Right atrium auricular region (tissue), 2 donors: ENCODE data around the gene CHPF. TPM values are rescaled to one million over a fixed set of nuclear protein-coding genes. Genes with fewer than 3 reads are reported as not detected.

ENCODE experiments used
- DNase-seq: peaks from one replicate; pipeline ENCODE4 v3.0.0-alpha.2; 2019; ENCODE audit warnings: low spot score
- H3K27ac ChIP-seq, 2 donors: fragments of 200-600 bp; sonication (generic); 1 replicate in 1 of 2; 2 replicates in 1 of 2; pipeline ENCODE4 v1.5.1; 2016 to 2019
- H3K27me3 ChIP-seq, 2 donors: fragments of 200-600 bp; sonication (generic); one replicate each; pipeline versions ENCODE4 v1.5.1 to v1.6.0; 2017 to 2019
- H3K36me3 ChIP-seq: fragments of 200-600 bp; sonication (generic); one replicate; pipeline ENCODE4 v1.5.1; 2016
- H3K4me1 ChIP-seq, 2 donors: fragments of 200-600 bp; sonication (generic); one replicate each; pipeline versions ENCODE4 v1.5.1 to v1.6.0; 2017 to 2019
- H3K4me3 ChIP-seq, 2 donors: fragments of 200-600 bp; sonication (generic); 1 replicate in 1 of 2; 2 replicates in 1 of 2; pipeline ENCODE4 v1.5.1; 2017 to 2019; ENCODE audit warnings: mild to moderate bottlenecking in 1 of 2, moderate library complexity in 1 of 2
- H3K9me3 ChIP-seq, 2 donors: fragments of 200-600 bp; sonication (generic); one replicate each; pipeline ENCODE4 v1.5.1; 2019
- CTCF ChIP-seq, 2 donors: fragments of 200-600 bp; sonication (generic); IDR thresholded peaks; one replicate each; pipeline ENCODE4 v1.5.1; 2019; ENCODE audit warnings: antibody characterized with exemption in 2 of 2
- total RNA-seq, 2 donors: library from RNA; depleted of rRNA; stranded (reverse); fragments of >200 nt; gene quantifications; one replicate each; pipeline ENCODE4 v1.1.0, GENCODE V29; 2016

CHPF gene
- total RNA-seq, 2 donors from 2014 or later = 206 to 228 TPM

GRCh38 chr2:219556413-219556812, 12.8 kb upstream of the CHPF start:
- no peak for TF ChIP-seq CTCF (IDR thresholded peaks at IDR 0.05)
- H3K9me3 ChIP-seq = no peaks in the 10 kb centered on the region
- H3K4me3 ChIP-seq = no peak overlapping the region
- peaks cover 0 to 28% of the 10 kb centered on the region in 2 donors for H3K4me1 ChIP-seq
- H3K27ac ChIP-seq = no peak overlapping the region
- peaks cover 16% of the 10 kb centered on the region for H3K36me3 ChIP-seq
- no peak for DNase-seq
- H3K27me3 ChIP-seq = no peaks in the 10 kb centered on the region

GRCh38 chr2:219555956-219556355, 12.3 kb upstream of the CHPF start:
- Histone ChIP-seq H3K27me3 (no peaks in the 10 kb centered on the region), H3K27ac (no peak overlapping the region), H3K36me3 (peaks cover 15% of the 10 kb centered on the region), H3K4me3 (no peak overlapping the region), H3K9me3 (no peaks in the 10 kb centered on the region), H3K4me1 (peaks cover 0 to 28% of the 10 kb centered on the region in 2 donors)
- no peak for DNase-seq
- TF ChIP-seq CTCF (IDR thresholded peaks at IDR 0.05) = no peak

- H3K27ac ChIP-seq = no peak overlapping the region
- DNase-seq = no peak
- peaks cover 0 to 19% of the 10 kb centered on the region in 2 donors for H3K4me1 ChIP-seq
- H3K36me3 ChIP-seq = peaks cover 15% of the 10 kb centered on the region
- H3K27me3 ChIP-seq = no peaks in the 10 kb centered on the region
- no peaks in the 10 kb centered on the region for H3K9me3 ChIP-seq
- H3K4me3 ChIP-seq = no peak overlapping the region
- no peak for TF ChIP-seq CTCF (IDR thresholded peaks at IDR 0.05)
Measured at GRCh38 chr2:219554350-219554749, 10.7 kb upstream of the CHPF start.

GRCh38 chr2:219553463-219553963, 9.9 kb upstream of the CHPF start:
- H3K4me1 ChIP-seq = peaks cover 0 to 19% of the 10 kb centered on the region in 2 donors
- H3K27ac ChIP-seq = no peak overlapping the region
- no peak overlapping the region for H3K4me3 ChIP-seq
- no peak for TF ChIP-seq CTCF (IDR thresholded peaks at IDR 0.05)
- no peaks in the 10 kb centered on the region for H3K9me3 ChIP-seq
- H3K27me3 ChIP-seq = no peaks in the 10 kb centered on the region
- DNase-seq = no peak
- H3K36me3 ChIP-seq = peaks cover 15% of the 10 kb centered on the region

DNA sequence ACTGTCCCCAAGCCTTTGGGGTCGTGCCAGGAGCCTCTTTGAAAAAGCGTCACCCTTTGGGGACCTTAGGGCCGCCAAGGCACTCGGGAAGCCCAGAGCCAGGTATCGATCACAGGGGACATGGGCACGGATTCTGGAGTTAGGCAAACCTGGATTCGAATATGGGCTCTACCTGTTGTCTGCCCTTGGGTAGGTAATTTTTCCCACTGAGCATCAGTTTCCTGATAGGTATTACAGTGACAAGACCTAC, 9.5 kb upstream of the CHPF start:
- DNase-seq = no peak
- Histone ChIP-seq H3K4me1 (peaks cover 0 to 19% of the 10 kb centered on the region in 2 donors), H3K4me3 (peak overlapping the region; percentile 45 to 57), H3K36me3 (peaks cover 15% of the 10 kb centered on the region), H3K27ac (no peak overlapping the region), H3K9me3 (no peaks in the 10 kb centered on the region), H3K27me3 (no peaks in the 10 kb centered on the region)
- no peak for TF ChIP-seq CTCF (IDR thresholded peaks at IDR 0.05)

DNA sequence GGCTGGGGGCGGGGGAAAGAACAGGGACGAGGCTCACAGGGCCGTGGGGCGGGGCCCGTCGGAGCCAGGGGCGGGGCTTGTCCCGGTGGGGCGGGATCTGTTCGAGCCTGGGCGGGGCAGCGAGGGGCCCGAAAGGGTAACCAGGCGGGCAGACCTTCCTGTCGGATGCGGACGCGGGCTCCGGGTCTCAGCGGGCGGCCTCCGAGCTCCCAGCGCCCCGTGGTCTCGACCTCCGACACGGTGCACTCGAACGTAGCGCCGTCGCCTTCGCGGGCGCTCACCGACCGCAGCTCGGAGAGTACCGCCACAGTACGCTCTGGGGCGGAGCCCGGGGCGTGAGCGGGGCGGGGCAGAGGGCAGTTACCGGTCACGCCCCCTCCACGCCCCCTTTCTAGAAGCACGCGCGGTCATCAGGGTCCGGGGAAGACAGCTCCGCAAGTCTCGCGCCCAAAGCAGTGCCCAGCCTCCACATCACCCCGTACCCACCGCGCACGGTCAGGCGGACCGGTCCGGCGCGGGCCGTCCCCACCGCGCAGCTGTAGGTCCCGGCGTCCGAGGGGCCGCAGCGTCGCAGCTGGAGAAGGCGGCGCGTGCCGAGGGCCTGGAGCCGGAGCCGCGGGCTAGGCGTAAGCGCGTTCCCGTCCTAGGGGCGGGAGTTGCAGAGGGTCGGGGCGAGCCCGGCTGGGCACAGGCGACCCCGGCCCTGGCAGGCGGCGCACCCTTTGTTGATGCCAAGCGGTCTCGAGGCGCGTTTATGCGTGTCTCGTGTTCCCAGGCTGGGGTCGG, 9.0 kb upstream of the CHPF start:
- H3K9me3 ChIP-seq = no peaks in the 10 kb centered on the region
- H3K4me3 ChIP-seq = peak overlapping the region; percentile 45 to 57
- H3K27me3 ChIP-seq = no peaks in the 10 kb centered on the region
- no peak for TF ChIP-seq CTCF (IDR thresholded peaks at IDR 0.05)
- H3K4me1 ChIP-seq = peaks cover 0 to 19% of the 10 kb centered on the region in 2 donors
- peaks cover 11% of the 10 kb centered on the region for H3K36me3 ChIP-seq
- DNase-seq = peak; percentile 82
- peak overlapping the region; percentile 57 to 68 for H3K27ac ChIP-seq
